Central memory CD8-positive, alpha-beta T cell (primary cell): ENCODE measurements around the gene PCSK6.
"Not testable (repeated sequence)": the region's sequence is repeated elsewhere in the genome, so short reads cannot be mapped to it uniquely, and the experiment has no call there.

Experiments used
- ATAC-seq: fragments of 150-1000 bp; cut with Tn5 transposase; replicated peaks from 2 replicates; pipeline ENCODE4 v1.10.0; 2022; ENCODE audit warnings: mild to moderate bottlenecking, moderate FRiP score, moderate number of reproducible peaks; ENCODE audit not compliant: poor library complexity, severe bottlenecking; ENCODE audit errors: extremely low read depth
- DNase-seq, 2 donors: peaks; one replicate each; pipeline ENCODE4 v3.0.0; 2021; ENCODE audit warnings: low spot score in 2 of 2
- H3K27ac Mint-ChIP-seq: one replicate; pipeline ENCODE4 v1.8.0; 2022; ENCODE audit warnings: low read depth, mild to moderate bottlenecking, moderate library complexity, mixed read lengths
- H3K27me3 Mint-ChIP-seq: one replicate; pipeline ENCODE4 v1.8.0; 2022; ENCODE audit warnings: mixed read lengths
- H3K36me3 Mint-ChIP-seq: one replicate; pipeline ENCODE4 v1.8.0; 2022; ENCODE audit warnings: mild to moderate bottlenecking, moderate library complexity, mixed read lengths; ENCODE audit not compliant: insufficient read depth
- H3K4me1 Mint-ChIP-seq: one replicate; pipeline ENCODE4 v1.8.0; 2022; ENCODE audit warnings: mixed read lengths
- H3K4me3 Mint-ChIP-seq: one replicate; pipeline ENCODE4 v1.8.0; 2022; ENCODE audit warnings: mild to moderate bottlenecking, moderate library complexity, mixed read lengths
- H3K9me3 Mint-ChIP-seq: one replicate; pipeline ENCODE4 v1.8.0; 2022; ENCODE audit warnings: mixed read lengths

PCSK6 gene

GRCh38 chr15:101407439-101407838, 82.1 kb downstream of the PCSK6 start:
- DNase-seq = no peak
- Mint-ChIP-seq H3K4me3 (no peak overlapping the region), H3K9me3 (no peaks in the 10 kb centered on the region), H3K36me3 (no peaks in the 10 kb centered on the region), H3K4me1 (no peaks in the 10 kb centered on the region), H3K27me3 (peaks cover 65% of the 10 kb centered on the region), H3K27ac (no peak overlapping the region)
- ATAC-seq = no peak

- DNase-seq = no peak
- Mint-ChIP-seq H3K27ac (no peak overlapping the region), H3K27me3 (peaks cover 65% of the 10 kb centered on the region), H3K4me1 (no peaks in the 10 kb centered on the region), H3K9me3 (no peaks in the 10 kb centered on the region), H3K36me3 (no peaks in the 10 kb centered on the region), H3K4me3 (no peak overlapping the region)
- no peak for ATAC-seq
Measured at GRCh38 chr15:101406526-101407195, 82.8 kb downstream of the PCSK6 start.

GRCh38 chr15:101406036-101406435, 83.5 kb downstream of the PCSK6 start:
- Mint-ChIP-seq H3K4me1 (no peaks in the 10 kb centered on the region), H3K27me3 (peaks cover 67% of the 10 kb centered on the region), H3K36me3 (no peaks in the 10 kb centered on the region), H3K9me3 (no peaks in the 10 kb centered on the region), H3K4me3 (no peak overlapping the region), H3K27ac (no peak overlapping the region)
- no peak for DNase-seq
- ATAC-seq = no peak

- Mint-ChIP-seq H3K27me3 (peaks cover 71% of the 10 kb centered on the region), H3K4me1 (no peaks in the 10 kb centered on the region), H3K36me3 (no peaks in the 10 kb centered on the region), H3K9me3 (no peaks in the 10 kb centered on the region), H3K27ac (no peak overlapping the region), H3K4me3 (no peak overlapping the region)
- no peak for DNase-seq
- no peak for ATAC-seq
Measured at GRCh38 chr15:101404245-101404644, 85.3 kb downstream of the PCSK6 start.

- not testable (repeated sequence) for DNase-seq, H3K9me3 Mint-ChIP-seq, H3K4me3 Mint-ChIP-seq, H3K4me1 Mint-ChIP-seq, H3K36me3 Mint-ChIP-seq, H3K27ac Mint-ChIP-seq, ATAC-seq
- peaks cover 73% of the 10 kb centered on the region for H3K27me3 Mint-ChIP-seq
Measured at GRCh38 chr15:101402883-101403282, 86.6 kb downstream of the PCSK6 start.

- H3K4me1 Mint-ChIP-seq = no peaks in the 10 kb centered on the region
- H3K27ac Mint-ChIP-seq = no peak overlapping the region
- no peaks in the 10 kb centered on the region for H3K9me3 Mint-ChIP-seq
- ATAC-seq (no peak), DNase-seq (no peak)
- no peak overlapping the region for H3K4me3 Mint-ChIP-seq
- no peaks in the 10 kb centered on the region for H3K36me3 Mint-ChIP-seq
- H3K27me3 Mint-ChIP-seq = peaks cover 73% of the 10 kb centered on the region
Measured at GRCh38 chr15:101401286-101401685, 88.2 kb downstream of the PCSK6 start.

GRCh38 chr15:101399431-101399830, 90.1 kb downstream of the PCSK6 start:
- Mint-ChIP-seq H3K27ac (no peak overlapping the region), H3K4me1 (no peaks in the 10 kb centered on the region), H3K27me3 (peaks cover 67% of the 10 kb centered on the region), H3K9me3 (no peaks in the 10 kb centered on the region), H3K4me3 (no peak overlapping the region), H3K36me3 (no peaks in the 10 kb centered on the region)
- DNase-seq (no peak), ATAC-seq (no peak)

GRCh38 chr15:101398247-101398646, 91.3 kb downstream of the PCSK6 start:
- no peaks in the 10 kb centered on the region for H3K4me1 Mint-ChIP-seq
- H3K36me3 Mint-ChIP-seq = no peaks in the 10 kb centered on the region
- DNase-seq (no peak), ATAC-seq (no peak)
- no peak overlapping the region for H3K4me3 Mint-ChIP-seq
- H3K27me3 Mint-ChIP-seq = peaks cover 74% of the 10 kb centered on the region
- no peak overlapping the region for H3K27ac Mint-ChIP-seq
- no peaks in the 10 kb centered on the region for H3K9me3 Mint-ChIP-seq

- H3K4me3 Mint-ChIP-seq = no peak overlapping the region
- H3K27me3 Mint-ChIP-seq = peaks cover 76% of the 10 kb centered on the region
- DNase-seq = no peak
- no peaks in the 10 kb centered on the region for H3K36me3 Mint-ChIP-seq
- H3K4me1 Mint-ChIP-seq = no peaks in the 10 kb centered on the region
- no peak for ATAC-seq
- H3K27ac Mint-ChIP-seq = no peak overlapping the region
- no peaks in the 10 kb centered on the region for H3K9me3 Mint-ChIP-seq
Measured at GRCh38 chr15:101397521-101398003, 91.9 kb downstream of the PCSK6 start.

- Mint-ChIP-seq H3K4me3 (no peak overlapping the region), H3K27ac (no peak overlapping the region)
- DNase-seq = no peak
Measured at GRCh38 chr15:101396484-101397261, 92.8 kb downstream of the PCSK6 start.

GRCh38 chr15:101394654-101395053, 94.9 kb downstream of the PCSK6 start:
- peaks cover 81% of the 10 kb centered on the region for H3K27me3 Mint-ChIP-seq
- H3K4me3 Mint-ChIP-seq = no peak overlapping the region
- H3K36me3 Mint-ChIP-seq = no peaks in the 10 kb centered on the region
- H3K4me1 Mint-ChIP-seq = no peaks in the 10 kb centered on the region
- H3K27ac Mint-ChIP-seq = no peak overlapping the region
- DNase-seq (no peak), ATAC-seq (no peak)
- H3K9me3 Mint-ChIP-seq = no peaks in the 10 kb centered on the region

More at GRCh38 chr15:101396484-101397261, 92.8 kb downstream of the PCSK6 start:
- Mint-ChIP-seq H3K27me3 (peaks cover 81% of the 10 kb centered on the region), H3K4me1 (no peaks in the 10 kb centered on the region), H3K36me3 (no peaks in the 10 kb centered on the region), H3K9me3 (no peaks in the 10 kb centered on the region)
- no peak for ATAC-seq

- DNase-seq = no peak
- ATAC-seq = no peak
- H3K4me3 Mint-ChIP-seq = no peak overlapping the region
- H3K27me3 Mint-ChIP-seq = peaks cover 80% of the 10 kb centered on the region
- no peaks in the 10 kb centered on the region for H3K36me3 Mint-ChIP-seq
- H3K9me3 Mint-ChIP-seq = no peaks in the 10 kb centered on the region
- H3K27ac Mint-ChIP-seq = no peak overlapping the region
- no peaks in the 10 kb centered on the region for H3K4me1 Mint-ChIP-seq
Measured at GRCh38 chr15:101394056-101394630, 95.4 kb downstream of the PCSK6 start.

- no peak for DNase-seq
- no peak for ATAC-seq
- Mint-ChIP-seq H3K9me3 (no peaks in the 10 kb centered on the region), H3K36me3 (no peaks in the 10 kb centered on the region), H3K27me3 (peaks cover 74% of the 10 kb centered on the region), H3K27ac (no peak overlapping the region), H3K4me3 (no peak overlapping the region), H3K4me1 (no peaks in the 10 kb centered on the region)
Measured at GRCh38 chr15:101393172-101393571, 96.3 kb downstream of the PCSK6 start.
